H54 (cell line): ENCODE measurements around the gene CEP95.

Experiments
- DNase-seq: peaks from one replicate; pipeline ENCODE4 v3.0.0; 2011; ENCODE audit warnings: low spot score, mixed read lengths; ENCODE audit not compliant: insufficient read length
- FAIRE-seq: peaks from 3 replicates; lab custom pipeline; 2011; peaks lifted over from hg19 to GRCh38; lab: Jason Lieb, UNC
- POLR2A ChIP-seq: IDR thresholded peaks from 2 replicates; pipeline ENCODE4 v1.6.1; 2011; ENCODE audit warnings: low read depth, mild to moderate bottlenecking, low read length

The CEP95 gene

GRCh38 chr17:64585146-64585545, 78.4 kb downstream of the CEP95 start:
- TF ChIP-seq POLR2A: no peak
- DNase-seq (no peak), FAIRE-seq (peak; percentile 11)
